ENCODE measurements around the gene UBE2B. TPM values are rescaled to one million over a fixed set of nuclear protein-coding genes. Genes with fewer than 3 reads are reported as not detected.
"Not testable (repeated sequence)": the region's sequence is repeated elsewhere in the genome, so short reads cannot be mapped to it uniquely, and the experiment has no call there.

UBE2B gene
- total RNA-seq, 1 experiment from 2014 or later, result 39.7 TPM

- TF ChIP-seq MLX (CRISPR knock-in tag; IDR thresholded peaks at IDR 0.05), result no peak
These were observed 5.8 kb upstream of the UBE2B start (continued) for GRCh38 chr5:134365604-134366003.

- peaks cover 10% of the 10 kb centered on the region for H3K36me3 Mint-ChIP-seq
- CTCF ChIA-PET, result no interaction called here
- peaks cover 4% of the 10 kb centered on the region; the same call in 1 of the 2 replicates for H3K27me3 Mint-ChIP-seq (ENCODE audit: low read depth)
- peak overlapping the region; percentile 100 for H3K27ac Mint-ChIP-seq
- no peak for TF ChIP-seq GRHL2 (CRISPR knock-in tag; IDR thresholded peaks at IDR 0.05; ENCODE audit: insufficient replicate concordance, severe bottlenecking)
- DNase-seq (ENCODE audit: low spot score) (no peak), ATAC-seq (no peak)
- peaks cover 7% of the 10 kb centered on the region for H3K9me3 Mint-ChIP-seq
- H3K4me3 Mint-ChIP-seq, result peak overlapping the region; percentile 96
- peaks cover 31% of the 10 kb centered on the region for H3K4me1 Mint-ChIP-seq
- POLR2A ChIA-PET, result no interaction called here
These were observed 978 bp upstream of the UBE2B start for GRCh38 chr5:134370311-134370870.

GRCh38 chr5:134371834-134372340, 518 bp downstream of the UBE2B start:
- ChIA-PET CTCF (interaction anchor here (0.8 to 2.0 kb wide), 9 partner anchors 32 to 532 kb away, joined by 3 to 15 read pairs (median 4); partner anchors contain the start of genes CDKN2AIPNL, PCBD2 and PPP2CA), POLR2A (interaction anchor here (0.5 to 2.0 kb wide), 24 partner anchors 10 to 533 kb away, joined by 3 to 17 read pairs (median 4); partner anchors contain the start of genes CDKN2AIPNL, PCBD2 and PPP2CA)
- Mint-ChIP-seq H3K4me1 (peaks cover 27% of the 10 kb centered on the region), H3K9me3 (peaks cover 7% of the 10 kb centered on the region), H3K36me3 (peaks cover 14% of the 10 kb centered on the region), H3K4me3 (peak overlapping the region; percentile 96), H3K27ac (peak overlapping the region; percentile 99), H3K27me3 (ENCODE audit: low read depth) (peaks cover 4% of the 10 kb centered on the region; the same call in 1 of the 2 replicates)
- TF ChIP-seq IRF1 (CRISPR knock-in tag; IDR thresholded peaks at IDR 0.05) (no peak), SMAD3 (CRISPR knock-in tag; IDR thresholded peaks at IDR 0.05; ENCODE audit: borderline replicate concordance) (0 out of 2 replicates have a peak, but pooled peaks have one; percentile 48), EMX1 (CRISPR knock-in tag; IDR thresholded peaks at IDR 0.05) (no peak), HMGA2 (CRISPR knock-in tag; IDR thresholded peaks at IDR 0.05) (no peak), CREM (CRISPR knock-in tag; IDR thresholded peaks at IDR 0.05) (no peak), ZNF671 (CRISPR knock-in tag; IDR thresholded peaks at IDR 0.05) (no peak), SP1 (CRISPR knock-in tag; conservative IDR thresholded peaks at IDR 0.05) (0 out of 2 replicates have a peak, but pooled peaks have one; percentile 31), HMGXB4 (CRISPR knock-in tag; IDR thresholded peaks at IDR 0.05) (peak; percentile 34; the same call in 1 of the 2 replicates), ZNF219 (CRISPR knock-in tag; IDR thresholded peaks at IDR 0.05; ENCODE audit: borderline replicate concordance) (no peak), PRDM15 (CRISPR knock-in tag; IDR thresholded peaks at IDR 0.05) (no peak), OVOL2 (CRISPR knock-in tag; IDR thresholded peaks at IDR 0.05; ENCODE audit: borderline replicate concordance) (no peak), SMAD4 (CRISPR knock-in tag; IDR thresholded peaks at IDR 0.05) (no peak), NR1H2 (CRISPR knock-in tag; IDR thresholded peaks at IDR 0.05) (no peak)
- TF ChIP-seq, protein P1, sequence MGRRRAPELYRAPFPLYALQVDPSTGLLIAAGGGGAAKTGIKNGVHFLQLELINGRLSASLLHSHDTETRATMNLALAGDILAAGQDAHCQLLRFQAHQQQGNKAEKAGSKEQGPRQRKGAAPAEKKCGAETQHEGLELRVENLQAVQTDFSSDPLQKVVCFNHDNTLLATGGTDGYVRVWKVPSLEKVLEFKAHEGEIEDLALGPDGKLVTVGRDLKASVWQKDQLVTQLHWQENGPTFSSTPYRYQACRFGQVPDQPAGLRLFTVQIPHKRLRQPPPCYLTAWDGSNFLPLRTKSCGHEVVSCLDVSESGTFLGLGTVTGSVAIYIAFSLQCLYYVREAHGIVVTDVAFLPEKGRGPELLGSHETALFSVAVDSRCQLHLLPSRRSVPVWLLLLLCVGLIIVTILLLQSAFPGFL (CRISPR knock-in tag; IDR thresholded peaks at IDR 0.05; ENCODE audit: borderline replicate concordance), result no peak
- TF ChIP-seq, protein P2, sequence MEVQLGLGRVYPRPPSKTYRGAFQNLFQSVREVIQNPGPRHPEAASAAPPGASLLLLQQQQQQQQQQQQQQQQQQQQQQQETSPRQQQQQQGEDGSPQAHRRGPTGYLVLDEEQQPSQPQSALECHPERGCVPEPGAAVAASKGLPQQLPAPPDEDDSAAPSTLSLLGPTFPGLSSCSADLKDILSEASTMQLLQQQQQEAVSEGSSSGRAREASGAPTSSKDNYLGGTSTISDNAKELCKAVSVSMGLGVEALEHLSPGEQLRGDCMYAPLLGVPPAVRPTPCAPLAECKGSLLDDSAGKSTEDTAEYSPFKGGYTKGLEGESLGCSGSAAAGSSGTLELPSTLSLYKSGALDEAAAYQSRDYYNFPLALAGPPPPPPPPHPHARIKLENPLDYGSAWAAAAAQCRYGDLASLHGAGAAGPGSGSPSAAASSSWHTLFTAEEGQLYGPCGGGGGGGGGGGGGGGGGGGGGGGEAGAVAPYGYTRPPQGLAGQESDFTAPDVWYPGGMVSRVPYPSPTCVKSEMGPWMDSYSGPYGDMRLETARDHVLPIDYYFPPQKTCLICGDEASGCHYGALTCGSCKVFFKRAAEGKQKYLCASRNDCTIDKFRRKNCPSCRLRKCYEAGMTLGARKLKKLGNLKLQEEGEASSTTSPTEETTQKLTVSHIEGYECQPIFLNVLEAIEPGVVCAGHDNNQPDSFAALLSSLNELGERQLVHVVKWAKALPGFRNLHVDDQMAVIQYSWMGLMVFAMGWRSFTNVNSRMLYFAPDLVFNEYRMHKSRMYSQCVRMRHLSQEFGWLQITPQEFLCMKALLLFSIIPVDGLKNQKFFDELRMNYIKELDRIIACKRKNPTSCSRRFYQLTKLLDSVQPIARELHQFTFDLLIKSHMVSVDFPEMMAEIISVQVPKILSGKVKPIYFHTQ (CRISPR knock-in tag; IDR thresholded peaks at IDR 0.05), result no peak
- DNase-seq (ENCODE audit: low spot score), result peak; percentile 78
- ATAC-seq, result peak; percentile 45

DNA sequence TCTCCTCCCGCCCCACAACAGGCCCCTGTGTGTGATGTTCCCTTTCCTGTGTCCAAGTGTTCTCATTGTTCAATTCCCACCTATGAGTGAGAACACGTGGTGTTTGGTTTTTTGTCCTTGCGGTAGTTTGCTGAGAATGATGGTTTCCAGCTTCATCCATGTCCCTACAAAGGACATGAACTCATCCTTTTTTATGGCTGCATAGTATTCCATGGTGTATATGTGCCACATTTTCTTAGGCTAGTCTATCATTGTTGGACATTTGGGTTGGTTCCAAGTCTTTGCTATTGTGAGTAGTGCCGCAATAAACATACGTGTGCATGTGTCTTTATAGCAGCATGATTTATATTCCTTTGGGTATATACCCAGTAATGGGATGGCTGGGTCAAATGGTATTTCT, 2.3 kb downstream of the UBE2B start:
- ATAC-seq; DNase-seq (ENCODE audit: low spot score); H3K4me3 Mint-ChIP-seq; H3K9me3 Mint-ChIP-seq; H3K27me3 Mint-ChIP-seq (ENCODE audit: low read depth); POLR2A ChIA-PET; H3K27ac Mint-ChIP-seq; CTCF ChIA-PET: not testable (repeated sequence)
- peaks cover 17% of the 10 kb centered on the region for H3K36me3 Mint-ChIP-seq
- peaks cover 21% of the 10 kb centered on the region for H3K4me1 Mint-ChIP-seq
